Stimulated activated CD8-positive, alpha-beta memory T cell treated with anti-CD3 and anti-CD28 coated beads, Interleukin-15, amount 100 ng/mL, for 24 hours (primary cell): ENCODE results near the gene CAMTA1.
"Not testable (repeated sequence)": the region's sequence is repeated elsewhere in the genome, so short reads cannot be mapped to it uniquely, and the experiment has no call there.

ENCODE experiments used
- DNase-seq: peaks from one replicate; pipeline ENCODE4 v3.0.0-alpha.2; 2020; ENCODE audit warnings: low read depth

Gene CAMTA1

GRCh38 chr1:6907201-6907600, 121.9 kb downstream of the CAMTA1 start:
- no peak for DNase-seq

GRCh38 chr1:6907676-6908434, 122.6 kb downstream of the CAMTA1 start:
- no peak for DNase-seq

GRCh38 chr1:6909401-6909800, 124.1 kb downstream of the CAMTA1 start:
- no peak for DNase-seq

- no peak for DNase-seq
Measured at GRCh38 chr1:6909857-6910256, 124.6 kb downstream of the CAMTA1 start.

GRCh38 chr1:6911021-6911941, 126.0 kb downstream of the CAMTA1 start:
- DNase-seq = no peak

- DNase-seq = no peak
Measured at GRCh38 chr1:6911974-6912373, 126.7 kb downstream of the CAMTA1 start.

- no peak for DNase-seq
Measured at GRCh38 chr1:6912518-6912917, 127.3 kb downstream of the CAMTA1 start.

GRCh38 chr1:6913086-6913485, 127.8 kb downstream of the CAMTA1 start:
- DNase-seq = no peak

- no peak for DNase-seq
Measured at GRCh38 chr1:6914706-6915105, 129.5 kb downstream of the CAMTA1 start.

GRCh38 chr1:6915999-6916565, 130.8 kb downstream of the CAMTA1 start:
- no peak for DNase-seq

GRCh38 chr1:6917067-6917466, 131.8 kb downstream of the CAMTA1 start:
- DNase-seq = no peak

- DNase-seq = no peak
Measured at GRCh38 chr1:6918186-6918924, 133.1 kb downstream of the CAMTA1 start.

GRCh38 chr1:6918925-6919511, 133.8 kb downstream of the CAMTA1 start:
- DNase-seq = no peak

GRCh38 chr1:6921506-6921905, 136.3 kb downstream of the CAMTA1 start:
- not testable (repeated sequence) for DNase-seq

GRCh38 chr1:6922096-6922931, 137.1 kb downstream of the CAMTA1 start:
- no peak for DNase-seq

- DNase-seq = no peak
Measured at GRCh38 chr1:6923012-6923411, 137.8 kb downstream of the CAMTA1 start.

- no peak for DNase-seq
Measured at GRCh38 chr1:6923416-6923815, 138.2 kb downstream of the CAMTA1 start.

- no peak for DNase-seq
Measured at GRCh38 chr1:6923955-6924881, 139.0 kb downstream of the CAMTA1 start.

- DNase-seq = no peak
Measured at GRCh38 chr1:6924891-6925290, 139.6 kb downstream of the CAMTA1 start.

- DNase-seq = no peak
Measured at GRCh38 chr1:6927626-6928025, 142.4 kb downstream of the CAMTA1 start.
